Aorta (tissue), 5 donors: ENCODE measurements around the gene ZBED1. TPM values are rescaled to one million over a fixed set of nuclear protein-coding genes. Genes with fewer than 3 reads are reported as not detected.
"Not testable (repeated sequence)": the region's sequence is repeated elsewhere in the genome, so short reads cannot be mapped to it uniquely, and the experiment has no call there.

ENCODE experiments used
- ATAC-seq: fragments of 200-7000 bp; cut with Tn5 transposase; one replicate; pipeline ENCODE4 v1.9.1; 2022; ENCODE audit warnings: moderate library complexity; ENCODE audit not compliant: low FRiP score
- DNase-seq, 2 donors: peaks; one replicate each; pipeline ENCODE4 v3.0.0-alpha.2; 2020
- H3K27ac ChIP-seq, 2 donors: one replicate each; pipeline ENCODE4 v1.5.1; 2013; ENCODE audit warnings: low read length in 2 of 2, mild to moderate bottlenecking in 2 of 2, moderate library complexity in 2 of 2, control low read depth in 1 of 2, inconsistent platforms in 1 of 2, low read depth in 1 of 2
- H3K27me3 ChIP-seq, 2 donors: one replicate each; pipeline ENCODE4 v1.6.1; 2013; ENCODE audit warnings: control low read depth in 1 of 2, low read length in 1 of 2, mild to moderate bottlenecking in 1 of 2, moderate library complexity in 1 of 2; ENCODE audit not compliant: insufficient read depth in 2 of 2, control insufficient read depth in 1 of 2
- H3K36me3 ChIP-seq, 2 donors: one replicate each; pipeline ENCODE4 v1.6.1; 2013; ENCODE audit warnings: control low read depth in 1 of 2, low read length in 1 of 2, mild to moderate bottlenecking in 1 of 2; ENCODE audit not compliant: insufficient read depth in 2 of 2, control insufficient read depth in 1 of 2
- H3K4me1 ChIP-seq, 2 donors: one replicate each; pipeline ENCODE4 v1.6.1; 2013; ENCODE audit warnings: low read length in 2 of 2, control low read depth in 1 of 2, mild to moderate bottlenecking in 1 of 2, moderate library complexity in 1 of 2; ENCODE audit not compliant: insufficient read depth in 2 of 2, control insufficient read depth in 1 of 2
- H3K4me3 ChIP-seq, 2 donors: one replicate each; pipeline ENCODE4 v1.5.1; 2013; ENCODE audit warnings: low read length in 2 of 2, control low read depth in 1 of 2, mild to moderate bottlenecking in 1 of 2
- H3K9me3 ChIP-seq: one replicate; pipeline ENCODE4 v1.6.1; 2013; ENCODE audit warnings: mild to moderate bottlenecking, low read length; ENCODE audit not compliant: control insufficient read depth
- whole genome bisulfite sequencing, 2 donors: extraction: QIAGEN DNeasy Blood & Tissue Kit; methylation state at CpG; one replicate each; pipeline ENCODE4 v1.1.7; 2013; 5-methylcytosine and 5-hydroxymethylcytosine counted together
- intact Hi-C, 2 donors: fragments of 100-400 bp; cut with DNase I; formaldehyde crosslinking; loops; one replicate each; pipeline versions ENCODE4 v1.14.2 to v1.15.0; 2022
- polyA plus RNA-seq, 2 donors: library from polyadenylated mRNA; stranded (reverse); fragments of 200-250 nt; gene quantifications; one replicate each; pipeline ENCODE4 v1.2.3, GENCODE V29; 2013
- total RNA-seq, 2 donors: library from RNA; stranded (reverse); fragmentation: NEBNext Ultra II Directional; extraction: Animal tissue kit (Norgen Biotek cat#: 25700); gene quantifications; one replicate each; pipeline ENCODE4 v1.2.1, GENCODE V29; 2021
- donor health status: healthy with polysubstance abuse.
- donor health status: Bipolar disorder and iron deficiency.
- donor health status: DM: no; HTN: no; CAD: no.
- donor health status: DM: no; HTN: no; CAD: no.
- donor health status: DM: yes; HTN: yes; CAD: no.

The ZBED1 gene
- total and polyA plus RNA-seq, 4 donors, result 15.2 to 33.5 (median 23.4) TPM

DNA sequence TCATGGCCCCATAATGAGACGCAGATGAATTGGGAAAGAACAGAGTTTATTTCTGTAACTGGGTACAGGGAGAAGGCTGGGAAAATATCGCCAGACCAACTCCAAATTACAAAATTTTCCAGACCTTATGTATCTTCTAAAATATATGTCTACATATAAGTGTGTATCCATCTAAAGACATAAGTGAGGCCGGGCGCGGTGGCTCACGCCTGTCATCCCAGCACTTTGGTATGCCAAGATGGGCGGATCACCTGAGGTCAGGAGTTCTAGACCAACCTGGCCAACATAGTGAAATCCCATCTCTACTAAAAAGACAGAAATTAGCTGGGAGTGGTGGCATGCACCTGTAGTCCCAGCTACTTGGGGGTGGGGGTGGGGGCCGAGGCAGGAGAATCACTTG lies 11.7 kb upstream of the ZBED1 start:
- no peak for DNase-seq
- Histone ChIP-seq H3K27me3 (no peaks in the 10 kb centered on the region), H3K4me1 (no peaks in the 10 kb centered on the region), H3K27ac (no peak overlapping the region), H3K9me3 (peaks cover 2% of the 10 kb centered on the region), H3K4me3 (no peak overlapping the region), H3K36me3 (no peaks in the 10 kb centered on the region)
- 91 to 94% methylated on average over 8 of the region's 8 CpGs for WGBS, 2 donors
- intact Hi-C loops, result no loop called here
- ATAC-seq, result no peak

DNA sequence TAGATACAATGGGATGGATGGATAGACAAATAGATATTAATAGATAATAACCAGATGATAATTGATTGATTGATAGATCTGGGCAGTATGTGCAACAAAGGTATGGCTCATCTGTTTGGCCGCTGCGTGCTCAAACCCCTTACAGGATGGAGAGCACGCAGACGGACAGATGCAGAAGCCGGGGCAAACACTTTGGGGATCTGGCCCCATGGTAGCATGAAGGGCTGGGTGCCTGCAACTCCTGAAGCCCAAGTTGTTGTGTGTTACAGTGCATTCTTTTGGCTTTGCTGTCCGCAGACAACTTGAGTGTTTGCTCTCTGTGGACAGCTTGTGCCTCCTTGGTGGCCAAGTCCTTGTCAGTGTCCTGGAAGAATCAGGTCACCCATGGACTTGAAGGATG lies 10.6 kb upstream of the ZBED1 start:
- Histone ChIP-seq H3K4me1 (no peaks in the 10 kb centered on the region), H3K9me3 (peaks cover 2% of the 10 kb centered on the region), H3K27ac (no peak overlapping the region), H3K27me3 (no peaks in the 10 kb centered on the region), H3K36me3 (no peaks in the 10 kb centered on the region), H3K4me3 (no peak overlapping the region)
- 94 to 96% methylated on average over 6 of the region's 6 CpGs for WGBS, 2 donors
- peak in 1 of 2 donors; percentile 54 for DNase-seq
- no peak for ATAC-seq
- intact Hi-C loops, result no loop called here

DNA sequence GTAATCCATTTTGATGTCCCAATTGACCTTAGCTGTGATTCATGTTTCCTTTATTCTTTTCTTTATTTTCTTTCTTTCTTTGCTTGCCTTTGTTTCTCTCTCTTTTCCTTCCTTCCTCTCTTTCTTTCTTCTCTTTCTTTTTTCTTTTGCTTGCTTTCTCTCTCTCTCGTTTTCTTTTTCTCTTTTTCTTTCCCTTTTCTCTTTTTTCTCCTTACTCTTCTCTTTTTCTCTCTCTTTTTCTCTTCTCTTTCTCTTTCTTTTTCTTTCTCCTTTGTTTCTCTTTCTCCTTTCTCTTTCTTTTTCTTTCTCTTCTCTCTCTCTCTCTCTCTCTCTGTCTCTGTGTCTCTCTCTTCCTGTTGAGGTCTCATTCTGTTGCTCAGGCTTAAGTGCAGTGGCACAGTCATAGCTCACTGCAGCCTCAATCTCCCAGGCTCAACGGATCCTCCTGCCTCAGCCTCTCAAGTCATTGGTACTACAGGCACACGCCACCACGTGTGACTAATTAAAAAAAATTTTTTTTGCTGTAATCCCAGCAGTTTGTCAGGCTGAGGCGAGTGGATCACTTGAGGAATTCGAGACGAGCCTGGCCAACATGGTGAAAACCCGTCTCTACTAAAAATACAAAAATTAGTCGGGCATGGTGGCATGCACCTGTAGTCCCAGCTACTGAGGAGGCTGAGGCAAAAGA lies 8.0 kb upstream of the ZBED1 start:
- H3K27me3 ChIP-seq, result no peaks in the 10 kb centered on the region
- peaks cover 2% of the 10 kb centered on the region for H3K9me3 ChIP-seq
- no peak overlapping the region for H3K27ac ChIP-seq
- no peaks in the 10 kb centered on the region for H3K4me1 ChIP-seq
- no peak overlapping the region for H3K4me3 ChIP-seq
- 79 to 85% methylated on average over 9 of the region's 9 CpGs for WGBS, 2 donors
- intact Hi-C loops, result loop anchor here in 1 of 2 donors (10.0 kb wide), 1 partner anchor 914 kb away; the partner anchor contains the start of gene AKAP17A
- no peaks in the 10 kb centered on the region for H3K36me3 ChIP-seq
- peak in 1 of 2 donors; percentile 22 for DNase-seq
- ATAC-seq, result no peak

DNA sequence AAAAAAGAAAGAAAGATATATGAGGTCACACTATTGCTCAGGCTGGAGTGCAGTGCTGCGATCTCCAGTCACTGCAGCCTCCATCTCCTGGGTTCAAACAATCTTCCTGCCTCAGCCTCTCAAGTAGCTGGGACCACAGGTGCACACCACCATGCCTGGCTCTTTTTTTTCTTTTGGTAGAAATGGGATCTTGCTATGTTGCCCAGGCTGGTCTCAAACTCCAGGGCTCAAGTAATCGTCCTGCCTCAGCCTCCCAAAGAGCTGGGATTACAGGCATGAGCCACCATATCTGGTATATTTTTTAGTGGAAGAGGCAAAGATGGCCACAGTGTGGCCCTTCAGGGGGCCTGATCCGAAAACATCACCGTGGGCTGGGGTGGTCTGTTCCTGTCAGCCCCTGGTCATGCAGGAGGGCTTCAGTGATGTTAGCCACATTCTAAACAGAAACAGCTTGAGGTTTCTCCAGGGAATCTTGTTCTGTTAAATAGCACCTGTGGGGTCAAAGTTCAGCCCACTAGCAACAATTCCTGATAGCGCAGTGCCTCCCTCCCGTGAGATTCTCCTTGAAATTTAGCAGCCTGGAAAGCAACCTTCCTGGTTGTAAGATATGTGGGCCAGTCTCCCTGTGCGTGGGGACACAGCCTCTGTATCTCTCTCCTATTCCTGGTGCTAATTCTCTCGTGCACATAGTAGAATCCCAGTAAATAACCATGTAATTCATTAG lies 7.3 kb upstream of the ZBED1 start:
- intact Hi-C loops, result loop anchor here in 1 of 2 donors (10.0 kb wide), 1 partner anchor 913 kb away; the partner anchor contains the start of gene AKAP17A
- Histone ChIP-seq H3K27me3 (no peaks in the 10 kb centered on the region), H3K4me3 (no peak overlapping the region), H3K36me3 (no peaks in the 10 kb centered on the region), H3K4me1 (no peaks in the 10 kb centered on the region), H3K9me3 (peaks cover 2% of the 10 kb centered on the region), H3K27ac (no peak overlapping the region)
- WGBS, 2 donors, result 59 to 65% methylated on average over 8 of the region's 8 CpGs
- no peak for DNase-seq
- no peak for ATAC-seq

DNA sequence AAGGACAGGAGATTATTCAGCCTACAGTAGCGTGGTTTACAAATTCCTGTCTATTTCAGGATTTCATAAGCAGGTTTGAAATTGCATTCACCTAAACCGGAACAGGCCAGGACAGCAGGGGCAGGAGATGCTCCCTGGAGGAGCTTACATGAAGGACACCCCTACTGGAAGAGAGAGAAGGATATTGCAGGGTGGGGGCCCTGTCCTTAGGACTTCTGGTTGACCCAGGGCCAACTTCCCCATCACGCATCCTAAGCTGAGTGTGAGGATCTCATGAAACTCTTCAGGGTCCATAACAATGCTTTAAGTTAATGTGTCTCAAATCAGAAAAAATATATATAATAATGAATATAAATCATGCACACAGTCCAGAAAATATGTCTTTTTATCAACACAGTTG lies 6.4 kb upstream of the ZBED1 start:
- no peak for ATAC-seq
- Histone ChIP-seq H3K36me3 (no peaks in the 10 kb centered on the region), H3K27me3 (no peaks in the 10 kb centered on the region), H3K4me1 (no peaks in the 10 kb centered on the region), H3K27ac (no peak overlapping the region), H3K4me3 (no peak overlapping the region), H3K9me3 (peaks cover 2% of the 10 kb centered on the region)
- WGBS, 2 donors, result 95 to 97% methylated on average over 3 of the region's 3 CpGs
- intact Hi-C loops, result loop anchor here in 1 of 2 donors (10.0 kb wide), 1 partner anchor 912 kb away; the partner anchor contains the start of gene AKAP17A
- DNase-seq, result no peak

DNA sequence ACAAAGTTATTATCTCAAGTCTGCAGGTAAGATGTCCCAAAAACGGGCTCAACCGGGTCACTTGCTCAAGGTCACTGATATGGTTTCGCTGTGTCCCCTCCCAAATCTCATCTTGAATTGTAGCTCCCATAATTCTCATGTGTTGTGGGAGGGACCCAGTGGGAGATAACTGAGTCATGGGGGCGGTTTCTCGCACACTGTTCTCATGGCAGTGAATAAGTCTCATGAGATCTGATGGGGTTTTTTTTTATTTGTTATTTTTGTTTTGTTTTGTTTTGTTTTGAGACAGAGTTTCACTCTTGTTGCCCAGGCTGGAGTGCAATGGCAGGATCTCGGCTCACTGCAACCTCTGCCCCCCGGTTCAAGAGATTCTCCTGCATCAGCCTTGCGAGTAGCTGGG lies 4.6 kb upstream of the ZBED1 start:
- not testable (repeated sequence) for H3K27me3 ChIP-seq, H3K4me1 ChIP-seq, H3K36me3 ChIP-seq, H3K4me3 ChIP-seq, DNase-seq, H3K27ac ChIP-seq, H3K9me3 ChIP-seq, ATAC-seq
- WGBS, 2 donors, result 93 to 94% methylated on average over 8 of the region's 8 CpGs
- intact Hi-C loops, result loop anchor here in 1 of 2 donors (10.0 kb wide), 1 partner anchor 911 kb away; the partner anchor contains the start of gene AKAP17A

DNA sequence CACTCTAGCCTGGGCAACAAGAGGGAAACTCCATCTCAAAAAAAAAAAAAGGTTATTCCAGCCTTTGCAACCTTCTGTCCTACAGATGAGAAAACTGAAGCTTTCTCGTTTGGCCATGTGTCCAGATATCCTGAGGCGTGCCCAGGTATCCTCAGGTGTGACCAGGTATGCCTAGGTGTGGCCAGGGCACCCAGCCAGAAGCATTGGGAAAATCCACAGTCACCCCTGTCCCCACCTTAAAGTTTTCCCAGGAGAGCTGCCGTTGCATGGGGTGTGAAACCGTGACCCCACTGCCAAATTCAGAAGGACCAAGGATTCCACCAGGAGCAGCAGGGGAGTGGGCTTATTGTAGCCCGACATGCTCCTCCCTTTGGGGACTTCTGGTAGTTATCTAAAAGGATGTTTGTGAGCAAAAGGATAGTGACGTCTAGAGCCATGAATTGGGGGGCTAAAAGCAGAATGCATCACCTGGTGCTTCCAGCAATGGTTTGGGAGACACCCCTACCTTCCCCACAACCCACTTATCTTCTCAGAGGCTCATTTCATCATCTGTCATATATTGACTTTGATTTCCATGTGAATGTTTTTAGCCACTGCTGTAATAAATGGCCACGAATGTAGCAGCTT lies 4.0 kb upstream of the ZBED1 start:
- no peaks in the 10 kb centered on the region for H3K4me1 ChIP-seq
- no peak overlapping the region for H3K27ac ChIP-seq
- no peaks in the 10 kb centered on the region for H3K27me3 ChIP-seq
- no peak overlapping the region for H3K4me3 ChIP-seq
- H3K36me3 ChIP-seq, result no peaks in the 10 kb centered on the region
- intact Hi-C loops, result loop anchor here in 1 of 2 donors (5.0 to 10.0 kb wide), 2 partner anchors 178 to 910 kb away; partner anchors contain the start of gene AKAP17A
- no peaks in the 10 kb centered on the region for H3K9me3 ChIP-seq
- WGBS, 2 donors, result 67 to 68% methylated on average over 7 of the region's 7 CpGs
- DNase-seq (peak in 1 of 2 donors; percentile 48), ATAC-seq (no peak)

DNA sequence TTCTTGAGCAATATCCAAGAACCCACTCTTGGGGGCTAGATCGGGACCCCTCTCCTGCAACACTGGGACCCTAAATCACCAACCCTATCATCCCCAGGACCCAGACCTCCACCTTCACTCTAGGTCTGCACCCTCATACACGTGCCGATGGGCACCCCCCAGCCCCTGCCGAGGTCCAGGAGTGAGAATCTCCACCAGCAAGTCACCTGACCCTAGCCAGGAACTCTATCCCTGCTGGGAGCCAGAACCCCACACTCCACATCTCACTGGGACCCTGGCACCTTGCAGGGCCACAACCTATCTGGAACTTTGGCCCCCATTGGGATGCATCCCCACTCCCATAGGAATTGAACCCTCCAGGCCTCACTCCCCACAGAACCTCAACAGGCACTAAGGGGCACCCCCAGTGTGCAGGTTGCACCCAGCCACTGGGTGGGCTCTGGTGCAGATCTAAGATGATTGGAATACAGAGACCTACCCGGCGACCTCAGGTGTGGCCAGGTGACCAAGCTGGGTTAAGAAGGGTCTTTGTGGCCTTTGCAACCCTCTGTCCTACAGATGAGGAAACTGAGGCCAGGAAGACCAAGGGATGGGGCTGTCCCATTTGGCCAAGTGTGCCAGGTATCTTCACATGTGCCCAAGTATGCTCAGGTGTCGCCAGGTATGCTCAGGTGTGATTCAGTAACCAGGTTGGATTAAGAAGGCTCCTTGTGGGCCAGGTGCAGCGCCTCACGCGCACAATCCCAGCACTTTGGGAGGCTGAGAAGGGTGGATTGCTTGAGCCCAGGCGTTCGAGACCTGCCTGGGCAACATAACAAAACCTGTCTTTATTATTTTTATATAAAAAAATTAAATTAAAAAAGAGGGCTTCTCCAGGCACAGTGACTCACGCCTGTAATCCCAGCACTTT lies 3.1 kb upstream of the ZBED1 start:
- Histone ChIP-seq H3K4me3 (no peak overlapping the region), H3K27ac (no peak overlapping the region), H3K27me3 (no peaks in the 10 kb centered on the region), H3K4me1 (no peaks in the 10 kb centered on the region), H3K9me3 (no peaks in the 10 kb centered on the region), H3K36me3 (no peaks in the 10 kb centered on the region)
- DNase-seq, result peak in 1 of 2 donors; percentile 23
- intact Hi-C loops, result loop anchor here in 1 of 2 donors (5.0 to 10.0 kb wide), 2 partner anchors 177 to 909 kb away; partner anchors contain the start of gene AKAP17A
- no peak for ATAC-seq
- 86 to 89% methylated on average over 13 of the region's 13 CpGs for WGBS, 2 donors
